ENCODE data around the gene MRPL48. TPM values are rescaled to one million over a fixed set of nuclear protein-coding genes. Genes with fewer than 3 reads are reported as not detected.
A peak's percentile ranks its signal among the peaks of the same experiment; 100 is the strongest.

Gene MRPL48
- total RNA-seq, 1 experiment from 2014 or later = 66.8 TPM

GRCh38 chr11:73862986-73863385 is 75.3 kb downstream of the MRPL48 start:
- no peak overlapping the region for H3K4me2 ChIP-seq (ENCODE audit: low read length)
- TF ChIP-seq MAX (IDR thresholded peaks at IDR 0.05) = no peak
- no peaks in the 10 kb centered on the region; the same call in 1 of the 2 replicates for H3K9me2 ChIP-seq (ENCODE audit: insufficient read depth)
- no peak overlapping the region for H2AFZ ChIP-seq (ENCODE audit: low read depth, low read length, poor library complexity, severe bottlenecking)
- H3K27me3 ChIP-seq (ENCODE audit: insufficient read depth, low read length) = no peaks in the 10 kb centered on the region
- H3K27ac ChIP-seq (ENCODE audit: low read depth, low read length) = no peak overlapping the region
- ChIA-PET RAD21 (ENCODE audit: low non-redundant PET in 1 of 2, low total read pairs in 2 of 2, uncharacterized antibody in 2 of 2, unreplicated experiment in 2 of 2) (no interaction called here), CTCF (no interaction called here), POLR2A (no interaction called here)
- H4K20me1 ChIP-seq (ENCODE audit: insufficient read depth) = no peaks in the 10 kb centered on the region
- H3K79me2 ChIP-seq (ENCODE audit: insufficient read depth, low read length) = no peaks in the 10 kb centered on the region
- H3K4me3 ChIP-seq (replicated peaks in 1 of 2; ENCODE audit: low read depth in 1 of 2, low read length in 2 of 2) = no peak overlapping the region
- no peak for DNase-seq (ENCODE audit: low read depth, low spot score)
- no peak for ATAC-seq
- H3K4me1 ChIP-seq (ENCODE audit: control insufficient read depth in 1 of 2, insufficient read depth in 2 of 2, low read length in 2 of 2) = peaks cover 0 to 10% of the 10 kb centered on the region in 2 experiments; a peak in 2 of 4 replicates
- intact Hi-C loops (cut with micrococcal nuclease) = no loop called here
- no peak overlapping the region for H3K9ac ChIP-seq (ENCODE audit: low read length)
- H3K36me3 ChIP-seq (ENCODE audit: control insufficient read depth in 1 of 2, insufficient read depth in 2 of 2, low read length in 2 of 2) = peaks cover 4 to 5% of the 10 kb centered on the region in 2 experiments; a peak in 3 of 4 replicates
- H3K9me3 ChIP-seq (ENCODE audit: control insufficient read depth in 1 of 2, insufficient read depth in 1 of 2, low read depth in 1 of 2, low read length in 2 of 2) = no peaks in the 10 kb centered on the region
- BruUV-seq (replicated peaks) = no TSS peak

- H3K27ac ChIP-seq (ENCODE audit: low read depth, low read length) = no peak overlapping the region
- no peak overlapping the region for H3K9ac ChIP-seq (ENCODE audit: low read length)
- H3K9me2 ChIP-seq (ENCODE audit: insufficient read depth) = no peaks in the 10 kb centered on the region
- no peak overlapping the region for H3K4me3 ChIP-seq (replicated peaks in 1 of 2; ENCODE audit: low read depth in 1 of 2, low read length in 2 of 2)
- no peaks in the 10 kb centered on the region for H3K9me3 ChIP-seq (ENCODE audit: control insufficient read depth in 1 of 2, insufficient read depth in 1 of 2, low read depth in 1 of 2, low read length in 2 of 2)
- intact Hi-C loops (cut with micrococcal nuclease) = no loop called here
- H3K27me3 ChIP-seq (ENCODE audit: insufficient read depth, low read length) = no peaks in the 10 kb centered on the region
- ChIA-PET CTCF (no interaction called here), POLR2A (interaction anchor here (1.2 kb wide), 1 partner anchor 12 kb away, joined by 3 read pairs; no protein-coding TSS in a partner anchor), RAD21 (ENCODE audit: low non-redundant PET in 1 of 2, low total read pairs in 2 of 2, uncharacterized antibody in 2 of 2, unreplicated experiment in 2 of 2) (no interaction called here)
- H3K4me1 ChIP-seq (ENCODE audit: control insufficient read depth in 1 of 2, insufficient read depth in 2 of 2, low read length in 2 of 2) = peaks cover 0 to 10% of the 10 kb centered on the region in 2 experiments; a peak in 2 of 4 replicates
- no peaks in the 10 kb centered on the region for H3K79me2 ChIP-seq (ENCODE audit: insufficient read depth, low read length)
- BruUV-seq (replicated peaks) = no TSS peak
- H2AFZ ChIP-seq (ENCODE audit: low read depth, low read length, poor library complexity, severe bottlenecking) = no peak overlapping the region
- DNase-seq (ENCODE audit: low read depth, low spot score) (no peak), ATAC-seq (peak; percentile 28; the same call in 1 of the 2 replicates)
- H4K20me1 ChIP-seq (ENCODE audit: insufficient read depth) = no peaks in the 10 kb centered on the region
- peak overlapping the region; percentile 18; the same call in 1 of the 2 replicates for H3K4me2 ChIP-seq (ENCODE audit: low read length)
- no peak for TF ChIP-seq ZFX (IDR thresholded peaks at IDR 0.05)
- TF ChIP-seq MAX (IDR thresholded peaks at IDR 0.05) = 0 out of 2 replicates have a peak, but pooled peaks have one; percentile 15
- TF ChIP-seq ZBTB33 (IDR thresholded peaks at IDR 0.05; ENCODE audit: extremely low read depth, insufficient replicate concordance, low read length) = no peak
- TF ChIP-seq CEBPB (IDR thresholded peaks at IDR 0.05; ENCODE audit: low read depth) = no peak
- TF ChIP-seq EGR1 (IDR thresholded peaks at IDR 0.05; ENCODE audit: low read depth) = no peak
- no peak for TF ChIP-seq CBX3 (IDR thresholded peaks at IDR 0.05; ENCODE audit: low read depth)
- no peak; the same call in 1 of the 2 replicates for TF ChIP-seq JUND (IDR thresholded peaks at IDR 0.05)
- peaks cover 3 to 4% of the 10 kb centered on the region in 2 experiments; a peak in 3 of 4 replicates for H3K36me3 ChIP-seq (ENCODE audit: control insufficient read depth in 1 of 2, insufficient read depth in 2 of 2, low read length in 2 of 2)
These were observed 78.5 kb downstream of the MRPL48 start for GRCh38 chr11:73866095-73866579.
